ENCODE data around the gene TBC1D10B.

DNA sequence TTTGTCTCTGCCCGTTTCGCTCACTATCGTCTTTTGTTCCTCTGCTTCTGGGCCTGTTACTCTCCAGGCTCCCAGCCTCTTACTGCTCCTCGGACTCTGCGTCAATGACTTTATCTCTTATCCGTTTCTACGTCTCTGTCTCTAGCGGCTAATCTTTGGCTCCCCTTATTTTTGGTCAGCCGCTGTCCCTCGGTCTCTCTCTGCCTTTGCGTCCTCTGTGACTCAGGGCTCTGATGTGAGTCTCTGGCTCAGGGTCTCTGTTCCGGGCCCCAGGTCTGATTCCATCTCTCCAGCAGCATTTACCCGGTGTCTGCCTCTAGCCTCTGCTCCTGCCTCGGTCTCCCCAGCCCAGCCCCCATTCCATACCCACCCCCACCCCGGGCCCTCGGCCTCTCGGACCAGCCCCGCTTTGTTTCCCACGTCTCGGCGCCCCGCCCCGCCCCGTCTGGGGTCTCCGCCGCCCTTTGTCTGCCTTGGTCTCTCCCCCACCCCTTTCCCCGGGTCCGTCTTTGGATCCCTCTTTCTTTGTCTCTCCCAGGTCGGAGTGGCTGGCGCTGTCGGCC is 24.4 kb upstream of the TBC1D10B start:
- TF ChIP-seq CTCF (IDR thresholded peaks at IDR 0.05): no peak
- TF ChIP-seq POLR2A (IDR thresholded peaks at IDR 0.05): no peak
- no peak for TF ChIP-seq POLR2AphosphoS5 (IDR thresholded peaks at IDR 0.05)
- TF ChIP-seq EP300 (IDR thresholded peaks at IDR 0.05): no peak
